ENCODE measurements around the gene FKBP4.

GRCh38 chr12:2794191-2794735 is 507 bp upstream of the FKBP4 start:
- TF ChIP-seq JUND (IDR thresholded peaks at IDR 0.05) = no peak
- no peak for TF ChIP-seq NR2F2 (IDR thresholded peaks at IDR 0.05)
- no peak for TF ChIP-seq CTCF (IDR thresholded peaks at IDR 0.05; ENCODE audit: low read depth, low read length, missing input control)
- no peak for TF ChIP-seq GABPA (IDR thresholded peaks at IDR 0.05 in 1 of 2, conservative IDR thresholded peaks at IDR 0.05 in 1 of 2)
- TF ChIP-seq TAF1 (conservative IDR thresholded peaks at IDR 0.05) = no peak
